ENCODE measurements around the gene FTO.
"Not testable (repeated sequence)": the region's sequence is repeated elsewhere in the genome, so short reads cannot be mapped to it uniquely, and the experiment has no call there.

DNA sequence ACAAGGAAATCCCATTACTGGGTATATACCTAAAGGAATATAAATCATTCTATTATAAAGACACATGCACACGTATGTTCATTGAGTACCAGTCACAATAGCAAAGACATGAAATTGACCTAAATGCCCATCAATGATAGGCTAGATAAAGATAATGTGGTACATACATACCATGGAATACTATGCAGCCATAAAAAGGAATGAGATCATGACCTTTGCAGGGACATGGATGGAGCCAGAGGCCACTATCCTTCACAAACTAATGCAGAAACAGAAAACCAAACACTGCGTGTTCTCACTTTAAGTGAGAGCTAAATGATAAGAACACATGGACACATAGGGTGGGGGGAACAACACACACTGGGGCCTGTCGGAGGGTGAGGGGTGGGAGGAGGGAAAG lies 18.6 kb upstream of the FTO start:
- TF ChIP-seq, protein P1, sequence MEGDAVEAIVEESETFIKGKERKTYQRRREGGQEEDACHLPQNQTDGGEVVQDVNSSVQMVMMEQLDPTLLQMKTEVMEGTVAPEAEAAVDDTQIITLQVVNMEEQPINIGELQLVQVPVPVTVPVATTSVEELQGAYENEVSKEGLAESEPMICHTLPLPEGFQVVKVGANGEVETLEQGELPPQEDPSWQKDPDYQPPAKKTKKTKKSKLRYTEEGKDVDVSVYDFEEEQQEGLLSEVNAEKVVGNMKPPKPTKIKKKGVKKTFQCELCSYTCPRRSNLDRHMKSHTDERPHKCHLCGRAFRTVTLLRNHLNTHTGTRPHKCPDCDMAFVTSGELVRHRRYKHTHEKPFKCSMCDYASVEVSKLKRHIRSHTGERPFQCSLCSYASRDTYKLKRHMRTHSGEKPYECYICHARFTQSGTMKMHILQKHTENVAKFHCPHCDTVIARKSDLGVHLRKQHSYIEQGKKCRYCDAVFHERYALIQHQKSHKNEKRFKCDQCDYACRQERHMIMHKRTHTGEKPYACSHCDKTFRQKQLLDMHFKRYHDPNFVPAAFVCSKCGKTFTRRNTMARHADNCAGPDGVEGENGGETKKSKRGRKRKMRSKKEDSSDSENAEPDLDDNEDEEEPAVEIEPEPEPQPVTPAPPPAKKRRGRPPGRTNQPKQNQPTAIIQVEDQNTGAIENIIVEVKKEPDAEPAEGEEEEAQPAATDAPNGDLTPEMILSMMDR (IDR thresholded peaks at IDR 0.05): not testable (repeated sequence)
- TF ChIP-seq POLR2A (IDR thresholded peaks at IDR 0.05): not testable (repeated sequence)

Measured in testis (tissue), 2 donors.